K562 (cell line): ENCODE data around the gene WTAP. TPM values are rescaled to one million over a fixed set of nuclear protein-coding genes. Genes with fewer than 3 reads are reported as not detected.

Experiments used
- FOSL1 ChIP-seq: fragments of 200-800 bp; sonication (Bioruptor generic); conservative IDR thresholded peaks from 2 replicates; pipeline ENCODE4 v1.6.1; 2016; ENCODE audit warnings: missing genetic modification characterization, missing compliant biosample characterization
- HNRNPUL1 ChIP-seq: fragments of 200-400 bp; formaldehyde crosslinking; IDR thresholded peaks from 2 replicates; pipeline ENCODE4 v1.6.1; 2017; ENCODE audit warnings: low read length
- TCF7L2 ChIP-seq: fragments of 150-350 bp; IDR thresholded peaks from 2 replicates; pipeline ENCODE4 v1.6.1; 2016; ENCODE audit warnings: low read depth, mild to moderate bottlenecking, low read length, moderate library complexity
- ZNF707 ChIP-seq: fragments of 250-450 bp; sonication (Bioruptor Pico); conservative IDR thresholded peaks from 2 replicates; pipeline ENCODE4 v1.8.0; 2022; ENCODE audit warnings: inconsistent platforms, mild to moderate bottlenecking, moderate library complexity
- polyA plus RNA-seq, 8 experiments: library from polyadenylated mRNA; depleted of rRNA in 4 of 8; stranded (reverse) in 5 of 8; unstranded in 3 of 8; fragments of >200 nt; fragmentation: Nextera tagmentation in 2 of 8; fragmentation: Illumina TruSeq in 1 of 8; extraction: Ambion mirVana in 2 of 8; extraction: Trizol in 1 of 8; gene quantifications; 2 replicates each; pipeline versions ENCODE4 v1.2.1 to v1.2.3, GENCODE V29; 2011 to 2014; ENCODE audit warnings: inconsistent platforms in 1 of 8, missing spikeins in 1 of 8
- total RNA-seq, 7 experiments: library from RNA; depleted of rRNA in 6 of 7; stranded (reverse); fragments of >200 nt in 6 of 7; fragmentation: Illumina TruSeq in 2 of 7; extraction: Trizol in 2 of 7; gene quantifications; 2 replicates each; pipeline versions ENCODE4 v1.2.1 to v1.2.3, GENCODE V29; 2011 to 2021; ENCODE audit warnings: low replicate concordance in 1 of 7
- TF ChIP-seq, protein P1 (sequence below): sonication (generic); formaldehyde crosslinking; IDR thresholded peaks from 2 replicates; pipeline ENCODE4 v1.8.0; 2022; ENCODE audit warnings: mild to moderate bottlenecking, missing genetic modification reagents
- TF ChIP-seq, protein P2 (sequence below): sonication (generic); formaldehyde crosslinking; IDR thresholded peaks from 2 replicates; pipeline ENCODE4 v1.8.1; 2023; ENCODE audit warnings: mild to moderate bottlenecking, missing genetic modification reagents
- TF ChIP-seq, protein P3 (sequence below): fragments of 250-450 bp; sonication (Bioruptor Pico); IDR thresholded peaks from 2 replicates; pipeline ENCODE4 v1.8.0; 2021; ENCODE audit warnings: borderline replicate concordance, mild to moderate bottlenecking, moderate library complexity; ENCODE audit not compliant: poor library complexity, severe bottlenecking
- TF ChIP-seq, protein P4 (sequence below): fragments of 450-650 bp; IDR thresholded peaks from 2 replicates; pipeline ENCODE4 v1.6.1; 2016; ENCODE audit warnings: mild to moderate bottlenecking
- TF ChIP-seq, protein P5 (sequence below): fragments of 250-450 bp; sonication (Bioruptor Pico); IDR thresholded peaks from 2 replicates; pipeline ENCODE4 v1.5.0; 2020; ENCODE audit warnings: mild to moderate bottlenecking, borderline replicate concordance

Gene WTAP
- total and polyA plus RNA-seq, 9 of the 15 experiments (the other 6 are each of a cell fraction or from before 2014, with no cell fraction given) = 52.4 to 156 (median 110) TPM

DNA sequence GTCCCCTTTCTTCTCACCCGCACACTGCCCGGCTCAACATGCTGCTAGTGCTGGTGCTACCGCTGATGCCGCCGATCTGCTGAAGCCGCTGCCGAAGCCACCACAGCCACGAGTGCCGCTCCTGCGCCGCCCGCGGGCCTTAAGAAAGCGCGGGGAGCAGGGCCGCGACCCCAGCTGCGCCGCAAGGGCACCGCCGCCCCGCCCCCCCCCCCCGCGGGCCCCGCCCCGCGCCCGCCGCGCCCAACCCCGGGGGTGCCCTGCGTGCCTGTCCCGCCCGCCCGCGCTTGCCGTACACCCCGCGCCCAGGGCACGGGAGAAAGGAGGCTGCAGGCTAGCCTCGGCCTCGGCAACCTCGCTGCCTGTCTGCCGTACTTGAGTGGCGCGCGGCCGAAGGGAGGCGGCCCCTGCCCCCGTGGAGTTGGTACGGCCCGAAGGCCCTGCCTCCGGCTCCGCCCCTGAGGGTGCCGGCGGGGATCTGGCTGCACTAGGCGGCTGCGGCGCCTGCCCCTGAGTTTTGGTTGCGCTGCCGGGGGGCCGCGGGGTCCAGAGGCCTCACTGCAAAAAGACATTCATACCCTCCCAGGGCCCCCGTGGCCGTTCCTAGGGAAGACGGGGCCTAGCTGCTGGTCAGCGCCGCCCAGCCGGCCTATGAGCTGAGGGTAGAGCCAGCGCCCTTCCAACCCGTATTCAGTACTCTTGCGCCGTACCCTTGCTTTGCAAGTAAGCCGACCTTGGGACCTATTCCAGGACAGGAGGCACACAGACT, 34.0 kb upstream of the WTAP start, which contains the start of gene SOD2 (continued):
- TF ChIP-seq, protein P1, sequence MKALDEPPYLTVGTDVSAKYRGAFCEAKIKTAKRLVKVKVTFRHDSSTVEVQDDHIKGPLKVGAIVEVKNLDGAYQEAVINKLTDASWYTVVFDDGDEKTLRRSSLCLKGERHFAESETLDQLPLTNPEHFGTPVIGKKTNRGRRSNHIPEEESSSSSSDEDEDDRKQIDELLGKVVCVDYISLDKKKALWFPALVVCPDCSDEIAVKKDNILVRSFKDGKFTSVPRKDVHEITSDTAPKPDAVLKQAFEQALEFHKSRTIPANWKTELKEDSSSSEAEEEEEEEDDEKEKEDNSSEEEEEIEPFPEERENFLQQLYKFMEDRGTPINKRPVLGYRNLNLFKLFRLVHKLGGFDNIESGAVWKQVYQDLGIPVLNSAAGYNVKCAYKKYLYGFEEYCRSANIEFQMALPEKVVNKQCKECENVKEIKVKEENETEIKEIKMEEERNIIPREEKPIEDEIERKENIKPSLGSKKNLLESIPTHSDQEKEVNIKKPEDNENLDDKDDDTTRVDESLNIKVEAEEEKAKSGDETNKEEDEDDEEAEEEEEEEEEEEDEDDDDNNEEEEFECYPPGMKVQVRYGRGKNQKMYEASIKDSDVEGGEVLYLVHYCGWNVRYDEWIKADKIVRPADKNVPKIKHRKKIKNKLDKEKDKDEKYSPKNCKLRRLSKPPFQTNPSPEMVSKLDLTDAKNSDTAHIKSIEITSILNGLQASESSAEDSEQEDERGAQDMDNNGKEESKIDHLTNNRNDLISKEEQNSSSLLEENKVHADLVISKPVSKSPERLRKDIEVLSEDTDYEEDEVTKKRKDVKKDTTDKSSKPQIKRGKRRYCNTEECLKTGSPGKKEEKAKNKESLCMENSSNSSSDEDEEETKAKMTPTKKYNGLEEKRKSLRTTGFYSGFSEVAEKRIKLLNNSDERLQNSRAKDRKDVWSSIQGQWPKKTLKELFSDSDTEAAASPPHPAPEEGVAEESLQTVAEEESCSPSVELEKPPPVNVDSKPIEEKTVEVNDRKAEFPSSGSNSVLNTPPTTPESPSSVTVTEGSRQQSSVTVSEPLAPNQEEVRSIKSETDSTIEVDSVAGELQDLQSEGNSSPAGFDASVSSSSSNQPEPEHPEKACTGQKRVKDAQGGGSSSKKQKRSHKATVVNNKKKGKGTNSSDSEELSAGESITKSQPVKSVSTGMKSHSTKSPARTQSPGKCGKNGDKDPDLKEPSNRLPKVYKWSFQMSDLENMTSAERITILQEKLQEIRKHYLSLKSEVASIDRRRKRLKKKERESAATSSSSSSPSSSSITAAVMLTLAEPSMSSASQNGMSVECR (CRISPR knock-in tag) = no peak
- TF ChIP-seq, protein P2, sequence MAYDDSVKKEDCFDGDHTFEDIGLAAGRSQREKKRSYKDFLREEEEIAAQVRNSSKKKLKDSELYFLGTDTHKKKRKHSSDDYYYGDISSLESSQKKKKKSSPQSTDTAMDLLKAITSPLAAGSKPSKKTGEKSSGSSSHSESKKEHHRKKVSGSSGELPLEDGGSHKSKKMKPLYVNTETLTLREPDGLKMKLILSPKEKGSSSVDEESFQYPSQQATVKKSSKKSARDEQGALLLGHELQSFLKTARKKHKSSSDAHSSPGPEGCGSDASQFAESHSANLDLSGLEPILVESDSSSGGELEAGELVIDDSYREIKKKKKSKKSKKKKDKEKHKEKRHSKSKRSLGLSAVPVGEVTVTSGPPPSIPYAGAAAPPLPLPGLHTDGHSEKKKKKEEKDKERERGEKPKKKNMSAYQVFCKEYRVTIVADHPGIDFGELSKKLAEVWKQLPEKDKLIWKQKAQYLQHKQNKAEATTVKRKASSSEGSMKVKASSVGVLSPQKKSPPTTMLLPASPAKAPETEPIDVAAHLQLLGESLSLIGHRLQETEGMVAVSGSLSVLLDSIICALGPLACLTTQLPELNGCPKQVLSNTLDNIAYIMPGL (CRISPR knock-in tag) = 0 out of 2 replicates have a peak, but pooled peaks have one; percentile 45
- TF ChIP-seq TCF7L2 = peak; percentile 91
- TF ChIP-seq, protein P3, sequence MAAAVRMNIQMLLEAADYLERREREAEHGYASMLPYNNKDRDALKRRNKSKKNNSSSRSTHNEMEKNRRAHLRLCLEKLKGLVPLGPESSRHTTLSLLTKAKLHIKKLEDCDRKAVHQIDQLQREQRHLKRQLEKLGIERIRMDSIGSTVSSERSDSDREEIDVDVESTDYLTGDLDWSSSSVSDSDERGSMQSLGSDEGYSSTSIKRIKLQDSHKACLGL (CRISPR knock-in tag) = no peak
- no peak for TF ChIP-seq ZNF707
- TF ChIP-seq, protein P4, sequence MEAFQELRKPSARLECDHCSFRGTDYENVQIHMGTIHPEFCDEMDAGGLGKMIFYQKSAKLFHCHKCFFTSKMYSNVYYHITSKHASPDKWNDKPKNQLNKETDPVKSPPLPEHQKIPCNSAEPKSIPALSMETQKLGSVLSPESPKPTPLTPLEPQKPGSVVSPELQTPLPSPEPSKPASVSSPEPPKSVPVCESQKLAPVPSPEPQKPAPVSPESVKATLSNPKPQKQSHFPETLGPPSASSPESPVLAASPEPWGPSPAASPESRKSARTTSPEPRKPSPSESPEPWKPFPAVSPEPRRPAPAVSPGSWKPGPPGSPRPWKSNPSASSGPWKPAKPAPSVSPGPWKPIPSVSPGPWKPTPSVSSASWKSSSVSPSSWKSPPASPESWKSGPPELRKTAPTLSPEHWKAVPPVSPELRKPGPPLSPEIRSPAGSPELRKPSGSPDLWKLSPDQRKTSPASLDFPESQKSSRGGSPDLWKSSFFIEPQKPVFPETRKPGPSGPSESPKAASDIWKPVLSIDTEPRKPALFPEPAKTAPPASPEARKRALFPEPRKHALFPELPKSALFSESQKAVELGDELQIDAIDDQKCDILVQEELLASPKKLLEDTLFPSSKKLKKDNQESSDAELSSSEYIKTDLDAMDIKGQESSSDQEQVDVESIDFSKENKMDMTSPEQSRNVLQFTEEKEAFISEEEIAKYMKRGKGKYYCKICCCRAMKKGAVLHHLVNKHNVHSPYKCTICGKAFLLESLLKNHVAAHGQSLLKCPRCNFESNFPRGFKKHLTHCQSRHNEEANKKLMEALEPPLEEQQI = no peak
- no peak for TF ChIP-seq HNRNPUL1
- TF ChIP-seq FOSL1 (tag) = 0 out of 2 replicates have a peak, but pooled peaks have one; percentile 13
- TF ChIP-seq, protein P5, sequence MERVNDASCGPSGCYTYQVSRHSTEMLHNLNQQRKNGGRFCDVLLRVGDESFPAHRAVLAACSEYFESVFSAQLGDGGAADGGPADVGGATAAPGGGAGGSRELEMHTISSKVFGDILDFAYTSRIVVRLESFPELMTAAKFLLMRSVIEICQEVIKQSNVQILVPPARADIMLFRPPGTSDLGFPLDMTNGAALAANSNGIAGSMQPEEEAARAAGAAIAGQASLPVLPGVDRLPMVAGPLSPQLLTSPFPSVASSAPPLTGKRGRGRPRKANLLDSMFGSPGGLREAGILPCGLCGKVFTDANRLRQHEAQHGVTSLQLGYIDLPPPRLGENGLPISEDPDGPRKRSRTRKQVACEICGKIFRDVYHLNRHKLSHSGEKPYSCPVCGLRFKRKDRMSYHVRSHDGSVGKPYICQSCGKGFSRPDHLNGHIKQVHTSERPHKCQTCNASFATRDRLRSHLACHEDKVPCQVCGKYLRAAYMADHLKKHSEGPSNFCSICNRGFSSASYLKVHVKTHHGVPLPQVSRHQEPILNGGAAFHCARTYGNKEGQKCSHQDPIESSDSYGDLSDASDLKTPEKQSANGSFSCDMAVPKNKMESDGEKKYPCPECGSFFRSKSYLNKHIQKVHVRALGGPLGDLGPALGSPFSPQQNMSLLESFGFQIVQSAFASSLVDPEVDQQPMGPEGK = peak; percentile 78; the same call in 1 of the 2 replicates
